Spleen (tissue), 7 donors: ENCODE results near the gene ECSCR.

Experiments used
- CTCF ChIP-seq, 11 experiments: fragments of 200-600 bp in 7 of 11; fragments of 450-650 bp in 4 of 11; sonication (generic) in 4 of 11; IDR thresholded peaks in 8 of 11; conservative IDR thresholded peaks in 3 of 11; 1 replicate in 7 of 11; 2 replicates in 4 of 11; pipeline versions ENCODE4 v1.4.0 to v1.8.0; 2016 to 2021; ENCODE audit warnings: antibody characterized with exemption in 11 of 11, inconsistent platforms in 4 of 11, mild to moderate bottlenecking in 1 of 11
- POLR2A ChIP-seq, 3 donors: fragments of 450-650 bp; IDR thresholded peaks; one replicate each; pipeline ENCODE4 v1.5.1; 2017; ENCODE audit warnings: antibody characterized with exemption in 3 of 3, mild to moderate bottlenecking in 1 of 3
- POLR2AphosphoS5 ChIP-seq, 3 donors: sonication (generic); formaldehyde crosslinking; IDR thresholded peaks; one replicate each; pipeline ENCODE4 v1.5.1; 2017; ENCODE audit warnings: antibody characterized with exemption in 3 of 3
- donor health status: DM: no; HTN: no; CAD: no; lungs with moderate emphysema.
- donor health status: DM: no; HTN: no; CAD: no.
- donor health status: DM: no; HTN: no; CAD: no.

- TF ChIP-seq CTCF (IDR thresholded peaks at IDR 0.05 in 8 of 11, conservative IDR thresholded peaks at IDR 0.05 in 3 of 11) (no peak), POLR2AphosphoS5 (IDR thresholded peaks at IDR 0.05) (no peak), POLR2A (IDR thresholded peaks at IDR 0.05) (no peak)
These were observed 36.2 kb downstream of the ECSCR start for GRCh38 chr5:139426203-139426885.
